Osteocyte (in vitro differentiated cells): ENCODE results near the gene SELENOK. TPM values are rescaled to one million over a fixed set of nuclear protein-coding genes. Genes with fewer than 3 reads are reported as not detected.
"Not testable (repeated sequence)": the region's sequence is repeated elsewhere in the genome, so short reads cannot be mapped to it uniquely, and the experiment has no call there.

Experiments
- DNase-seq: peaks from one replicate; pipeline ENCODE4 v3.0.0; 2021; ENCODE audit warnings: mixed read lengths; ENCODE audit not compliant: unreplicated experiment; ENCODE audit errors: extremely low spot score
- H3K27ac Mint-ChIP-seq: one replicate; pipeline ENCODE4 v1.8.0; 2021; ENCODE audit warnings: mild to moderate bottlenecking, mixed read lengths; ENCODE audit not compliant: unreplicated experiment
- H3K27me3 Mint-ChIP-seq: one replicate; pipeline ENCODE4 v1.8.0; 2021; ENCODE audit warnings: mixed read lengths; ENCODE audit not compliant: unreplicated experiment
- H3K36me3 Mint-ChIP-seq: one replicate; pipeline ENCODE4 v1.8.0; 2021; ENCODE audit warnings: mixed read lengths; ENCODE audit not compliant: unreplicated experiment
- H3K4me1 Mint-ChIP-seq: one replicate; pipeline ENCODE4 v1.8.0; 2021; ENCODE audit warnings: mixed read lengths; ENCODE audit not compliant: unreplicated experiment
- H3K4me3 Mint-ChIP-seq: one replicate; pipeline ENCODE4 v1.8.0; 2021; ENCODE audit warnings: mild to moderate bottlenecking, moderate library complexity, mixed read lengths; ENCODE audit not compliant: unreplicated experiment
- H3K9me3 Mint-ChIP-seq: one replicate; pipeline ENCODE4 v1.8.0; 2021; ENCODE audit warnings: mixed read lengths; ENCODE audit not compliant: unreplicated experiment
- total RNA-seq: library from RNA; stranded (reverse); gene quantifications from 2 replicates; pipeline ENCODE4 v1.2.1, GENCODE V29; 2021
- TF ChIP-seq, protein P1 (sequence below): fragments of 200-600 bp; sonication (generic); IDR thresholded peaks from 2 replicates; pipeline ENCODE4 v1.5.0; 2021; ENCODE audit warnings: antibody characterized with exemption, mild to moderate bottlenecking, moderate library complexity

SELENOK gene
- total RNA-seq, 1 donor from 2014 or later: 32.8 TPM

DNA sequence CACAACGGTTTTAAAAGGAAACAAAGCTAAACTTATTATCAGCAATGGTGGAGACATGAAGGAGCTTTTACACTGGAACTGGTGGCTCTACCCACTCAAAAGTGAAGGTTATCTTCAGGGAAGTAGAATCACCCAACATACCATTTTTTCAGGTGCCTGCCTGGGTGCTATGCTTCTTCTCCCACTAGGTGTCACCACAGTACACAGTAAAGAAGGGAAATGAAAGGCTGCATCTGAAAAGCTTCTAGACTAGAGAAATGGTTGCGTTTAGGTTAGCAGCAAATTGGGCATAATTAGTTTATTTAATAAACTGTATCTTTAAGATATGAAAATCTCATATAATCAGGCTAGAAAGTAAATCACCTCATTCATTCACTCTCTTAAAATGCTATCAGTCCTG is 47.0 kb upstream of the SELENOK start:
- H3K9me3 Mint-ChIP-seq: peaks cover 5% of the 10 kb centered on the region
- no peak overlapping the region for H3K27ac Mint-ChIP-seq
- TF ChIP-seq, protein P1, sequence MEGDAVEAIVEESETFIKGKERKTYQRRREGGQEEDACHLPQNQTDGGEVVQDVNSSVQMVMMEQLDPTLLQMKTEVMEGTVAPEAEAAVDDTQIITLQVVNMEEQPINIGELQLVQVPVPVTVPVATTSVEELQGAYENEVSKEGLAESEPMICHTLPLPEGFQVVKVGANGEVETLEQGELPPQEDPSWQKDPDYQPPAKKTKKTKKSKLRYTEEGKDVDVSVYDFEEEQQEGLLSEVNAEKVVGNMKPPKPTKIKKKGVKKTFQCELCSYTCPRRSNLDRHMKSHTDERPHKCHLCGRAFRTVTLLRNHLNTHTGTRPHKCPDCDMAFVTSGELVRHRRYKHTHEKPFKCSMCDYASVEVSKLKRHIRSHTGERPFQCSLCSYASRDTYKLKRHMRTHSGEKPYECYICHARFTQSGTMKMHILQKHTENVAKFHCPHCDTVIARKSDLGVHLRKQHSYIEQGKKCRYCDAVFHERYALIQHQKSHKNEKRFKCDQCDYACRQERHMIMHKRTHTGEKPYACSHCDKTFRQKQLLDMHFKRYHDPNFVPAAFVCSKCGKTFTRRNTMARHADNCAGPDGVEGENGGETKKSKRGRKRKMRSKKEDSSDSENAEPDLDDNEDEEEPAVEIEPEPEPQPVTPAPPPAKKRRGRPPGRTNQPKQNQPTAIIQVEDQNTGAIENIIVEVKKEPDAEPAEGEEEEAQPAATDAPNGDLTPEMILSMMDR: peak; percentile 78
- H3K36me3 Mint-ChIP-seq: no peaks in the 10 kb centered on the region
- H3K27me3 Mint-ChIP-seq: peaks cover under 1% of the 10 kb centered on the region
- no peak for DNase-seq
- peaks cover 4% of the 10 kb centered on the region for H3K4me1 Mint-ChIP-seq
- H3K4me3 Mint-ChIP-seq: no peak overlapping the region

DNA sequence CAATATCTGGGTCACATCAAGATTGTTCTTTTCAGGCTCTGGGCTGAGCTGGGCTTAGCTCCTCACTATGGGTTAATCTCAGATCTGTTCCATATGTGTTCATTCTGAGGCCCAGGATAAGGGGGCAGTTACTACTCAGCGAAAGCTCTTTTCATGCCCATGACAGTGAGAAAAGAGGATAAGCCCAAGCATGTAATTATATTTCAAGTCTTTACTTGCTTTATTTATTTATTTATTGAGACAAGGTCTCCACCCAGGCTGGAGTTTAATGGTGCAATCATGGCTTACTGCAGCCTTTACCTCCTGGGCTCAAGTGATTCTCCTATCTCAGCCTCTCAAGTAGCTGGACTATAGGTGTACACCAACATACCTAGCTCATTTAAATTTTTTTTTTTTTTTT is 44.7 kb upstream of the SELENOK start:
- H3K27me3 Mint-ChIP-seq: peaks cover 2% of the 10 kb centered on the region
- H3K4me1 Mint-ChIP-seq: peaks cover 4% of the 10 kb centered on the region
- no peak for DNase-seq
- TF ChIP-seq, protein P1: no peak
- H3K36me3 Mint-ChIP-seq: no peaks in the 10 kb centered on the region
- H3K4me3 Mint-ChIP-seq: no peak overlapping the region
- H3K9me3 Mint-ChIP-seq: peaks cover 5% of the 10 kb centered on the region
- H3K27ac Mint-ChIP-seq: no peak overlapping the region

DNA sequence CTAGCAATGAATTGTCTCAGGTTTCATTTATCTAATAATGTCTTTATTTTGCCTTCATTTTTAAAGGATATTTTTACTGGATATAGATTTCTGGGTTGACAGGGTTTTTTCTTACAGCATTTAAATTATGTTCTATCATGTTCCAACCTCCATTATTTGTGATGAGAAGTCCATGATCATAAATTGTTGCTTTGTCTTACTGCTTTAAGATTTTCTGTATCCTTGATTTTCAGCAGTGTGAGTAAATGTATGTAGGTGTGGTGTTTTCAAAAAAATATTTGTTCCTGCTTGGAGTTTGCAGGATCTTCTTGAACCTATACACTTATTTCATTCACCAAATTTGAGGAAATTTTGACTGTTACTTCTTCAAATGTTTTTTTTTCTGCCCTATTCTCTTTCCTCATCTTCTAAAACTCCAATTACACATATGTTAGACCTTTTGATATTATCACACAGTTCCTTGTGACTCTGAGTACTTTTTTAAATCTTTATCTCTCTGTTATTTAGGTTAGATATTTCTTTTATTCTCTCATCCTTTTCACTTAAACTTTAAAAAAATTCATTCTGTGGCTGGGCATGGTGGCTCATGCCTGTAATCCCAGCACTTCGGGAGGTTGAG is 43.7 kb upstream of the SELENOK start:
- DNase-seq: no peak
- no peaks in the 10 kb centered on the region for H3K4me1 Mint-ChIP-seq
- peaks cover 5% of the 10 kb centered on the region for H3K9me3 Mint-ChIP-seq

DNA sequence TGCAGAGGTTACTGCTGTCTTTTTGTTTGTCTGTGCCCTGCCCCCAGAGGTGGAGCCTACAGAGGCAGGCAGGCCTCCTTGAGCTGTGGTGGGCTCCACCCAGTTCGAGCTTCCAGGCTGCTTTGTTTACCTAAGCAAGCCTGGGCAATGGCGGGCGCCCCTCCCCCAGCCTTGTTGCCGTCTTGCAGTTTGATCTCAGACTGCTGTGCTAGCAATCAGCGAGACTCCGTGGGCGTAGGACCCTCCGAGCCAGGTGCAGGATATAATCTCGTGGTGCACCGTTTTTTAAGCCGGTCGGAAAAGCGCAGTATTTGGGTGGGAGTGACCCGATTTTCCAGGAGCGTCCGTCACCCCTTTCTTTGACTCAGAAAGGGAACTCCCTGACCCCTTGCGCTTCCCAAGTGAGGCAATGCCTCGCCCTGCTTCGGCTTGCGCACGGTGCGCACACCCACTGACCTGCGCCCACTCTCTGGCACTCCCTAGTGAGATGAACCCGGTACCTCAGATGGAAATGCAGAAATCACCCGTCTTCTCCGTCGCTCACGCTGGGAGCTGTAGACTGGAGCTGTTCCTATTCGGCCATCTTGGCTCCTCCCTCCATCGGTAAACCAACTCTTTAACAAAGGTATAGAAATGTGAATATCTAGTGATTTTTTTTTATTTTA is 35.7 kb upstream of the SELENOK start:
- not testable (repeated sequence) for H3K9me3 Mint-ChIP-seq, H3K4me1 Mint-ChIP-seq, DNase-seq, H3K4me3 Mint-ChIP-seq, H3K36me3 Mint-ChIP-seq, H3K27ac Mint-ChIP-seq
- H3K27me3 Mint-ChIP-seq: peaks cover 18% of the 10 kb centered on the region

More for the DNA sequence above, 43.7 kb upstream of the SELENOK start:
- TF ChIP-seq, protein P1: no peak
- no peak overlapping the region for H3K27ac Mint-ChIP-seq
- H3K27me3 Mint-ChIP-seq: peaks cover 2% of the 10 kb centered on the region
- H3K4me3 Mint-ChIP-seq: no peak overlapping the region
- no peaks in the 10 kb centered on the region for H3K36me3 Mint-ChIP-seq

DNA sequence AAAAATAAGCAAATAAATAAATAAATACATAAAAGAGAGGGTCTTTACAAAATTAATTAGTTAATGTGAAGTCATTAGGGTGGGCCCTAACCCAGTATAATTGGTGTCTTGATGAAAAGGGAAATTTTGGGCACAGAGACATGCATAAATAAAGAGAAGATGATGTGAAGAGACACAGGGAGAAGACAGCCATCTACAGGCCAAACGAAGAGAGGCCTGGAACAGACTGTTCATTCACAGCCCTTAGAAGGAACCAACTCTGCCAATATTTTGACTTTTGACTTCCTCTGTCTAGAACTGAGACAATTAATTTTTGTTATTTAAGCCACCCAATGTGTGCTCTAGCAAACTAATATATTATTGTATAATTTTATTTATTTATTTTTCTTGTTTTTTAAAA is 29.6 kb upstream of the SELENOK start:
- TF ChIP-seq, protein P1: peak; percentile 41
- no peak overlapping the region for H3K27ac Mint-ChIP-seq
- no peaks in the 10 kb centered on the region for H3K36me3 Mint-ChIP-seq
- H3K4me1 Mint-ChIP-seq: no peaks in the 10 kb centered on the region
- peaks cover 5% of the 10 kb centered on the region for H3K9me3 Mint-ChIP-seq
- H3K27me3 Mint-ChIP-seq: peaks cover 20% of the 10 kb centered on the region
- no peak for DNase-seq
- H3K4me3 Mint-ChIP-seq: no peak overlapping the region
